ENCODE results near the gene DOCK1.

GRCh38 chr10:127370601-127371000 is 465.4 kb downstream of the DOCK1 start:
- TF ChIP-seq GATA3 (IDR thresholded peaks at IDR 0.05; ENCODE audit: low read depth, low read length) (no peak), GATA2 (IDR thresholded peaks at IDR 0.05; ENCODE audit: low read depth, low read length) (no peak)
